ENCODE measurements around the gene ADAMTS20.
"Not testable (repeated sequence)": the region's sequence is repeated elsewhere in the genome, so short reads cannot be mapped to it uniquely, and the experiment has no call there.

The ADAMTS20 gene

GRCh38 chr12:43362910-43363694, 188.9 kb downstream of the ADAMTS20 start:
- no peak for DNase-seq (ENCODE audit: low read depth in 3 of 3)

GRCh38 chr12:43361031-43361710, 190.8 kb downstream of the ADAMTS20 start:
- DNase-seq (ENCODE audit: low read depth in 3 of 3): no peak

- DNase-seq (ENCODE audit: low read depth in 3 of 3): not testable (repeated sequence)
Observed at GRCh38 chr12:43360001-43360400, 192.0 kb downstream of the ADAMTS20 start.

GRCh38 chr12:43357141-43357540, 194.9 kb downstream of the ADAMTS20 start:
- DNase-seq (ENCODE audit: low read depth in 3 of 3): no peak

GRCh38 chr12:43352001-43352400, 200.0 kb downstream of the ADAMTS20 start:
- DNase-seq (ENCODE audit: low read depth in 3 of 3): no peak

- DNase-seq (ENCODE audit: low read depth in 3 of 3): no peak
Observed at GRCh38 chr12:43349863-43350262, 202.1 kb downstream of the ADAMTS20 start.

- DNase-seq (ENCODE audit: low read depth in 3 of 3): no peak
Observed at GRCh38 chr12:43348221-43348620, 203.8 kb downstream of the ADAMTS20 start.

GRCh38 chr12:43347026-43347425, 205.0 kb downstream of the ADAMTS20 start:
- DNase-seq (ENCODE audit: low read depth in 3 of 3): no peak

GRCh38 chr12:43345023-43345422, 207.0 kb downstream of the ADAMTS20 start:
- no peak for DNase-seq (ENCODE audit: low read depth in 3 of 3)

GRCh38 chr12:43341785-43342313, 210.2 kb downstream of the ADAMTS20 start:
- not testable (repeated sequence) for DNase-seq (ENCODE audit: low read depth in 3 of 3)

GRCh38 chr12:43338848-43339526, 213.0 kb downstream of the ADAMTS20 start:
- no peak for DNase-seq (ENCODE audit: low read depth in 3 of 3)

GRCh38 chr12:43337571-43338444, 214.2 kb downstream of the ADAMTS20 start:
- no peak for DNase-seq (ENCODE audit: low read depth in 3 of 3)

- DNase-seq (ENCODE audit: low read depth in 3 of 3): no peak
Observed at GRCh38 chr12:43336962-43337555, 214.9 kb downstream of the ADAMTS20 start.

- DNase-seq (ENCODE audit: low read depth in 3 of 3): no peak
Observed at GRCh38 chr12:43333644-43334043, 218.4 kb downstream of the ADAMTS20 start.

GRCh38 chr12:43332977-43333640, 218.9 kb downstream of the ADAMTS20 start:
- DNase-seq (ENCODE audit: low read depth in 3 of 3): no peak

GRCh38 chr12:43331935-43332334, 220.1 kb downstream of the ADAMTS20 start:
- no peak for DNase-seq (ENCODE audit: low read depth in 3 of 3)

GRCh38 chr12:43329375-43329774, 222.6 kb downstream of the ADAMTS20 start:
- DNase-seq (ENCODE audit: low read depth in 3 of 3): no peak

GRCh38 chr12:43325786-43326185, 226.2 kb downstream of the ADAMTS20 start:
- no peak for DNase-seq (ENCODE audit: low read depth in 3 of 3)

- DNase-seq (ENCODE audit: low read depth in 3 of 3): no peak
Observed at GRCh38 chr12:43320281-43320680, 231.7 kb downstream of the ADAMTS20 start.

GRCh38 chr12:43318021-43318420, 234.0 kb downstream of the ADAMTS20 start:
- no peak for DNase-seq (ENCODE audit: low read depth in 3 of 3)
